ENCODE measurements around the gene DHCR24. TPM values are rescaled to one million over a fixed set of nuclear protein-coding genes. Genes with fewer than 3 reads are reported as not detected.

DHCR24 gene
- polyA plus RNA-seq, 1 donor (not counting 4 experiments of a cell fraction or from before 2014, with no cell fraction given), result 363 TPM

GRCh38 chr1:54812801-54813484, 74.1 kb downstream of the DHCR24 start:
- no peak for TF ChIP-seq EZH2 (IDR thresholded peaks at IDR 0.05; ENCODE audit: low read length)
- TF ChIP-seq CTCF (optimal IDR thresholded peaks at IDR 0.05 in 1 of 3, IDR thresholded peaks at IDR 0.05 in 1 of 3, conservative IDR thresholded peaks at IDR 0.05 in 1 of 3; ENCODE audit: extremely low read depth in 1 of 3, insufficient read depth in 2 of 3, low read length in 3 of 3), result no peak
- Histone ChIP-seq H2AFZ (ENCODE audit: control insufficient read depth, low read length) (no peak overlapping the region), H4K20me1 (ENCODE audit: control insufficient read depth, extremely low read depth, insufficient read depth, low read length) (no peaks in the 10 kb centered on the region), H3K4me2 (ENCODE audit: control insufficient read depth, extremely low read depth, insufficient read depth, low read depth, low read length) (no peak overlapping the region), H3K27ac (ENCODE audit: control insufficient read depth, insufficient read depth, low read length) (no peak overlapping the region), H3K9me1 (ENCODE audit: control insufficient read depth, extremely low read depth, insufficient read depth, low read length) (no peaks in the 10 kb centered on the region), H3K9ac (ENCODE audit: control insufficient read depth, extremely low read depth, insufficient read depth, low read length) (no peak overlapping the region), H3K36me3 (ENCODE audit: control insufficient read depth in 2 of 2, extremely low read depth in 1 of 2, insufficient read depth in 2 of 2, low read length in 2 of 2) (no peaks in the 10 kb centered on the region), H3K4me1 (ENCODE audit: control insufficient read depth, extremely low read depth, insufficient read depth, low read length) (no peaks in the 10 kb centered on the region), H3K79me2 (ENCODE audit: control insufficient read depth, insufficient read depth, low read length) (no peaks in the 10 kb centered on the region), H3K27me3 (ENCODE audit: control insufficient read depth, extremely low read depth, insufficient read depth, low read length) (peaks cover 7% of the 10 kb centered on the region), H3K4me3 (ENCODE audit: control insufficient read depth in 2 of 3, extremely low read depth in 1 of 3, insufficient read depth in 2 of 3, low read depth in 1 of 3, low read length in 3 of 3) (no peak overlapping the region), H3K9me3 (ENCODE audit: control insufficient read depth, low read depth, low read length) (no peaks in the 10 kb centered on the region)
- dilution Hi-C loops (cut with MboI; ENCODE audit: extremely low pct_ligation_motif_present, low sequenced_read_pairs), result no loop called here
- no peak for DNase-seq (ENCODE audit: low read depth, low spot score)
- no peak for FAIRE-seq

GRCh38 chr1:54811739-54812655, 75.0 kb downstream of the DHCR24 start:
- dilution Hi-C loops (cut with MboI; ENCODE audit: extremely low pct_ligation_motif_present, low sequenced_read_pairs), result no loop called here
- TF ChIP-seq EZH2 (IDR thresholded peaks at IDR 0.05; ENCODE audit: low read length) (no peak), CTCF (optimal IDR thresholded peaks at IDR 0.05 in 1 of 3, IDR thresholded peaks at IDR 0.05 in 1 of 3, conservative IDR thresholded peaks at IDR 0.05 in 1 of 3; ENCODE audit: extremely low read depth in 1 of 3, insufficient read depth in 2 of 3, low read length in 3 of 3) (no peak)
- no peak overlapping the region for H3K4me3 ChIP-seq (ENCODE audit: control insufficient read depth in 2 of 3, extremely low read depth in 1 of 3, insufficient read depth in 2 of 3, low read depth in 1 of 3, low read length in 3 of 3)
- no peaks in the 10 kb centered on the region for H3K79me2 ChIP-seq (ENCODE audit: control insufficient read depth, insufficient read depth, low read length)
- no peaks in the 10 kb centered on the region for H3K9me1 ChIP-seq (ENCODE audit: control insufficient read depth, extremely low read depth, insufficient read depth, low read length)
- H3K9me3 ChIP-seq (ENCODE audit: control insufficient read depth, low read depth, low read length), result no peaks in the 10 kb centered on the region
- FAIRE-seq (no peak), DNase-seq (ENCODE audit: low read depth, low spot score) (no peak)
- H4K20me1 ChIP-seq (ENCODE audit: control insufficient read depth, extremely low read depth, insufficient read depth, low read length), result no peaks in the 10 kb centered on the region
- H2AFZ ChIP-seq (ENCODE audit: control insufficient read depth, low read length), result no peak overlapping the region
- H3K27me3 ChIP-seq (ENCODE audit: control insufficient read depth, extremely low read depth, insufficient read depth, low read length), result peaks cover 7% of the 10 kb centered on the region
- H3K27ac ChIP-seq (ENCODE audit: control insufficient read depth, insufficient read depth, low read length), result no peak overlapping the region
- no peak overlapping the region for H3K4me2 ChIP-seq (ENCODE audit: control insufficient read depth, extremely low read depth, insufficient read depth, low read depth, low read length)
- no peaks in the 10 kb centered on the region for H3K36me3 ChIP-seq (ENCODE audit: control insufficient read depth in 2 of 2, extremely low read depth in 1 of 2, insufficient read depth in 2 of 2, low read length in 2 of 2)
- no peak overlapping the region for H3K9ac ChIP-seq (ENCODE audit: control insufficient read depth, extremely low read depth, insufficient read depth, low read length)
- no peaks in the 10 kb centered on the region for H3K4me1 ChIP-seq (ENCODE audit: control insufficient read depth, extremely low read depth, insufficient read depth, low read length)

All from keratinocyte (primary cell).